Cardiac muscle cell (in vitro differentiated cells and primary cell): ENCODE results near the gene CKS1B. TPM values are rescaled to one million over a fixed set of nuclear protein-coding genes. Genes with fewer than 3 reads are reported as not detected.

Source experiments
- DNase-seq, 2 donors: peaks; one replicate each; pipeline versions ENCODE4 v3.0.0 to v3.0.0-alpha.2; 2010 to 2017; ENCODE audit warnings: low read depth in 1 of 2, low spot score in 1 of 2
- H3K27ac ChIP-seq: fragments of 200-600 bp; sonication (generic); 2 replicates; pipeline ENCODE4 v1.5.1; 2016
- H3K27me3 ChIP-seq: fragments of 200-600 bp; sonication (generic); 2 replicates; pipeline ENCODE4 v1.6.0; 2016; ENCODE audit warnings: control low read depth
- H3K36me3 ChIP-seq: fragments of 200-600 bp; sonication (generic); 2 replicates; pipeline ENCODE4 v1.5.1; 2016; ENCODE audit warnings: control low read depth
- H3K4me1 ChIP-seq: fragments of 200-600 bp; sonication (generic); 2 replicates; pipeline ENCODE4 v1.8.1; 2017; ENCODE audit warnings: low read depth, mild to moderate bottlenecking, mixed run types
- H3K4me3 ChIP-seq: fragments of 200-600 bp; sonication (generic); 2 replicates; pipeline ENCODE4 v1.5.1; 2016; ENCODE audit warnings: mild to moderate bottlenecking
- H3K9me3 ChIP-seq: fragments of 200-600 bp; sonication (generic); 2 replicates; pipeline ENCODE4 v1.5.1; 2017; ENCODE audit warnings: low read depth, mild to moderate bottlenecking, control low read depth
- polyA plus RNA-seq: library from polyadenylated mRNA; unstranded; fragments of >200 nt; fragmentation: Nextera tagmentation; extraction: Ambion mirVana; gene quantifications from 2 replicates; pipeline ENCODE4 v1.2.1, GENCODE V29; 2016
- total RNA-seq: library from RNA; depleted of rRNA; stranded (reverse); fragments of >200 nt; gene quantifications from 2 replicates; pipeline ENCODE4 v1.2.3, GENCODE V29; 2016
- TF ChIP-seq, protein P1 (sequence below): IDR thresholded peaks from 2 replicates; pipeline ENCODE4 v1.5.1; 2012; ENCODE audit warnings: low read depth, mild to moderate bottlenecking, low read length

The CKS1B gene
- total and polyA plus RNA-seq, 2 experiments from 2014 or later, result 96.5 to 157 TPM

DNA sequence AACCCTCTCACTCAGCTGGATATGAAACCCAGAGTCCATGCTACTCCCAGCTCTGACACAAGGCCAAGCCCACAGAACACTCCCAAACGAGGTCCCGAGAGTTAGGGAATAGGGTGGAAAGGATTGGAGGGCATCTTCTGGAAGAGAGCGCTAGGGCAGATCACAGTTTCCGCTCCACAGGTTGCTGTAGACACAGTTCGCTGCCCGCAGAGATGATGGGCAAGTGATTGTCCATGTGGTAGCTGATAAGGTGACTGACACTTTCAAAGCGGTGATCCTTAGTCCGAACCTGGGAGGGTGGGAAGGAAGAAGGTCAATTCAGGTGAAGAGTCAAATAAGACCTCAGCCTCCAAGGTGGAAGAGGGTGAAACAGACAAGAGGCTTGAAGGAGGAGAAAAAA lies 10.8 kb upstream of the CKS1B start:
- peaks cover 12% of the 10 kb centered on the region for H3K36me3 ChIP-seq
- no peaks in the 10 kb centered on the region for H3K27me3 ChIP-seq
- no peak for DNase-seq
- peaks cover 12% of the 10 kb centered on the region for H3K4me1 ChIP-seq
- TF ChIP-seq, protein P1, sequence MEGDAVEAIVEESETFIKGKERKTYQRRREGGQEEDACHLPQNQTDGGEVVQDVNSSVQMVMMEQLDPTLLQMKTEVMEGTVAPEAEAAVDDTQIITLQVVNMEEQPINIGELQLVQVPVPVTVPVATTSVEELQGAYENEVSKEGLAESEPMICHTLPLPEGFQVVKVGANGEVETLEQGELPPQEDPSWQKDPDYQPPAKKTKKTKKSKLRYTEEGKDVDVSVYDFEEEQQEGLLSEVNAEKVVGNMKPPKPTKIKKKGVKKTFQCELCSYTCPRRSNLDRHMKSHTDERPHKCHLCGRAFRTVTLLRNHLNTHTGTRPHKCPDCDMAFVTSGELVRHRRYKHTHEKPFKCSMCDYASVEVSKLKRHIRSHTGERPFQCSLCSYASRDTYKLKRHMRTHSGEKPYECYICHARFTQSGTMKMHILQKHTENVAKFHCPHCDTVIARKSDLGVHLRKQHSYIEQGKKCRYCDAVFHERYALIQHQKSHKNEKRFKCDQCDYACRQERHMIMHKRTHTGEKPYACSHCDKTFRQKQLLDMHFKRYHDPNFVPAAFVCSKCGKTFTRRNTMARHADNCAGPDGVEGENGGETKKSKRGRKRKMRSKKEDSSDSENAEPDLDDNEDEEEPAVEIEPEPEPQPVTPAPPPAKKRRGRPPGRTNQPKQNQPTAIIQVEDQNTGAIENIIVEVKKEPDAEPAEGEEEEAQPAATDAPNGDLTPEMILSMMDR, result no peak
- no peak overlapping the region for H3K4me3 ChIP-seq
- H3K9me3 ChIP-seq, result no peaks in the 10 kb centered on the region
- H3K27ac ChIP-seq, result peak overlapping the region; percentile 36

DNA sequence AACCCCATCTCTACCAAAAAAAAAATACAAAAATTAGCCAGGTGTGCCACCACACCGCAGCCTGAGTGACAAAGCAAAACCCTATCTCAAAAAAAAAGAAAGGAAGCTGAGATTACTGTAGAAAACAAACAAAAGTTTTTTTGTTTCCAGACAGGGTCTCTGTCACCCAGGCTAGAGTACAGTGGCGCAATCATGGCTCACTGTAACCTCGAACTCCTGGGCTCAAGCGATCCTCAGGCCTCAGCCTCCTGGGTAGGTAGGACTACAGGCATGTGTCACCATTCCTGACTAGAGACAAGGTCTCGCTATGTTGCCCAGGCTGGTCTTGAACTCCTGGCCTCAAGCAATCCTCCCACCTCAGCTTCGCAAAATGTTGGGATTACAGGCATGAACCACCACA lies 10.1 kb upstream of the CKS1B start:
- H3K4me1 ChIP-seq, result peaks cover 16% of the 10 kb centered on the region
- DNase-seq, result no peak
- H3K27me3 ChIP-seq, result no peaks in the 10 kb centered on the region
- peak overlapping the region; percentile 36 for H3K27ac ChIP-seq
- TF ChIP-seq, protein P1, result no peak
- no peak overlapping the region for H3K4me3 ChIP-seq
- peaks cover 12% of the 10 kb centered on the region for H3K36me3 ChIP-seq
- H3K9me3 ChIP-seq, result no peaks in the 10 kb centered on the region

DNA sequence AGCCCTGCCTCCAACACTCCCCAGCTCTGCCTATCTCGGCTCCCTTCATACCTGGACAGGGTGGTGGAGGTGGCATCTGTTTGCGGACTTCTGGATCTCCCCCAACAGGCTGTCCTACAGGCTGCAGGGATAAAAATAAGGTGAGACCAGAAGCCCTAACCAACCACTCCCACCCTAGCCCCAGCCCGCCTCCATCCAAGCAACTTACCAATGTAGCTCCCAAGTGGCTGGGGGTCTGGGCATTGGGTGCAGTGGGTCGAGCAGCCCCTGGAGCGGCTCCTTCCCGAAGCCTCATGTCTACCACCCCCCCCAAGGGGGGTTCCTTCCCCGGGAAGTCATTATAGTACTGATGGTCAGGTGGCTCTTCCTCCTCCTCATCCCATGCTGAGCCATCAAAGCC lies 8.4 kb upstream of the CKS1B start:
- TF ChIP-seq, protein P1, result no peak
- no peak overlapping the region for H3K27ac ChIP-seq
- H3K4me1 ChIP-seq, result peaks cover 21% of the 10 kb centered on the region
- DNase-seq, result no peak
- H3K27me3 ChIP-seq, result no peaks in the 10 kb centered on the region
- peaks cover 12% of the 10 kb centered on the region for H3K36me3 ChIP-seq
- no peak overlapping the region for H3K4me3 ChIP-seq
- no peaks in the 10 kb centered on the region for H3K9me3 ChIP-seq

DNA sequence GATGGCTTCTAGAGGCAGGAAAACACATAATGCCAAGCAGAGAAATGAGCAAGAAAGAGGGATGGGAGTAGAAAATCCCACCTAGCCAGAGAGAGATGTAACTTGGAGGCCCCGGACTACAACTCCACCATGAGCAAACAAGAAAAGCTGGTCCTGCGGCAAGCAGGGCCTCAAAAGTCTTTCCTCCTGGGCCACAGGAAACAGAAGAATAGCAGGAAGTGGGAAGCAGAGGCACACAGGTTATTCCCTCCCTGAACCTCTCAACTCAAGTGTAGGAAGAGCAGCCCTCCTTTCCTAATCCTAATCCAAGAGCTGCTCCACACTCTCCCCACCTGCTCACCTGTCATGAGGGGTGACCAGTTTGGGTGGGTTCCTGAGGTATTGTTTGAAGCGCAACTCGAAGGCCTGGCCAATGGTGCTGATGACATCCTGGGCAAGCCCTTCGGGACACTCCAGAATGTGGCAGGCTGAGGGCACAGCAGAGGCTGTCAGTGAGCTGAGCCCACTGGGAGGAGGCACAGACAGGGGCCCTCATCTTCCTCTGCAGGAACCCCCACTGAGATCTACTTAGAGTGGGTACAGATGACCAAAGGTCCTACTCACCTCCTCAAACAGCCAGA lies 7.0 kb upstream of the CKS1B start:
- H3K27ac ChIP-seq, result no peak overlapping the region

DNA sequence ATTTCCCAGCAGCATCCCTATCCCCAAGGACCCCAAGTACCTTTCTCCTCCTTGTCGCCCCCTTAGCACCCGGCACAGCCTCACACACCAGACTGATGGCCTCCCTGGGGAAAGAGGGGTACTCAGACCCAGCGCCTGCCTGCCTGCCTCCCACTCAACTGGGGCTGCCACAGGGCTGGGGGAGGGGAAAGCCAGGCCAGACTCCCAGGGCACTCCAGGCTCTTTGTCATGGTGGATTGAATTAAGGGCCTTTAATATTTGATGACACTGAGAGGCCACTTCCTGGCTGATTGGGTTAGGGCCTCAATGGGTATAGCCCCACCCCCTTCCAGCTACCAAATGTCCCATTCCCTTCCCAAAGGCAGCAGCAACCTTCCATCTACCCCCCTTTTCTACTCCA lies 5.8 kb upstream of the CKS1B start:
- Histone ChIP-seq H3K27ac (peak overlapping the region; percentile 3), H3K4me3 (no peak overlapping the region), H3K36me3 (peaks cover 12% of the 10 kb centered on the region), H3K4me1 (peaks cover 30% of the 10 kb centered on the region), H3K27me3 (no peaks in the 10 kb centered on the region), H3K9me3 (no peaks in the 10 kb centered on the region)
- no peak for DNase-seq
- TF ChIP-seq, protein P1, result no peak

More for the DNA sequence above, 7.0 kb upstream of the CKS1B start:
- Histone ChIP-seq H3K27me3 (no peaks in the 10 kb centered on the region), H3K4me3 (no peak overlapping the region), H3K36me3 (peaks cover 12% of the 10 kb centered on the region), H3K4me1 (peaks cover 24% of the 10 kb centered on the region), H3K9me3 (no peaks in the 10 kb centered on the region)
- DNase-seq, result no peak
- TF ChIP-seq, protein P1, result no peak
